ENCODE measurements around the gene STAM. TPM values are rescaled to one million over a fixed set of nuclear protein-coding genes. Genes with fewer than 3 reads are reported as not detected.

Gene STAM
- polyA plus RNA-seq (2012; rRNA removed): 19.1 and 23.9 TPM in 2 replicates
- 19.9 and 21.8 TPM in 2 replicates for polyA plus RNA-seq (2012; cell fraction: cytosol; rRNA removed)
- polyA plus RNA-seq (2012; cell fraction: nucleus; rRNA removed): 16.4 and 22.2 TPM in 2 replicates

DNA sequence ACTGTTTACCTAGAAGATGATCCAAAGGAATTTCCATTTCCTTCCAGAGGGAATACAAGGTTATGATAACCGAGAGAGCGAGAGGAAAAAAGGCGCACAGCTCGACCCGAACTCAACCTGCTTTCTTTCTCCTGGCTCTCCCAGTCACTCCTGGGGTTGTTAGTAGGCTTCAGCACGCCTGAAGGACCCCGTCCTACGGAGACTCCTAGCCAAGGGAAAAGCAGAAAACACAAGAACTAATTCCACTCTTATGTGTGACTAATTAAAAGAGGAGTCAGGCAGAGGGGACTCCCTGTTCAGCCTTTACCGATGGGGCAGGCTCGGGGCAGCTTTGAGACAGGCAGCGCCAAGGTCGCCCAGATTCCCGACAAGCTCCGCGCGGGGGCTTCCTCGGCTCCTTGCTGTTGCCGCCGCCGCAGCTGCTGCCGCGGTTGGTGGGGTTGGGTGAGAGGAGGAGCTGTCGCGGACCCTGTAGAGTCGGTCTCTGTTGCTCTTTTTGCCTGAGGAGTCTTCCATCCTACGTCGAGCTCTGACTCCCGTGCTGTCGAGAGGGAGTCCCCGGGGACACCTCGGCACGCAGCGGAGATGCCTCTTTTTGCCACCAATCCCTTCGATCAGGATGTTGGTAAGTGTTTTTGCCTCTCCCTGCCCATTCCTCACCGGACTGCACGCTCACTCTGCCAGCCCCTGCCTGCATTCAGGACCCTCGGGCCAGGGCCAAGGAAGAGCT, at the start of gene STAM:
TSS of gene STAM (plus strand) at position 397 of the 730 bp plus-strand sequence. CDS start at position 586, 189 bp downstream.
- peak within 1 kb of the TSS; percentile 94 to 99 for H3K27ac ChIP-seq (ENCODE audit: low read depth in 2 of 2, low read length in 1 of 2)
- H3K9me2 ChIP-seq: no peaks in the 10 kb centered on the region
- CTCF ChIA-PET: interaction anchor here (0.8 to 1.2 kb wide), 2 partner anchors 28 to 93 kb away, joined by 3 to 7 read pairs; no protein-coding TSS in a partner anchor
- H3K79me2 ChIP-seq (ENCODE audit: insufficient read depth): peaks cover 75% of the 10 kb centered on the region
- H3K27me3 ChIP-seq (ENCODE audit: insufficient read depth): no peaks in the 10 kb centered on the region
- WGBS (ENCODE audit: low lambda C conversion rate): 1% methylated on average over 26 of the region's 37 CpGs
- POLR2A ChIA-PET: interaction anchor here (0.6 to 2.3 kb wide), 5 partner anchors 27 to 1745 kb away, joined by 3 to 32 read pairs (median 3); partner anchors contain the start of genes HACD1 and MRC1
- H4K20me1 ChIP-seq (ENCODE audit: insufficient read depth): no peaks in the 10 kb centered on the region
- H3K9me3 ChIP-seq: peaks cover 6% of the 10 kb centered on the region; the same call in 1 of the 2 replicates
- peaks cover 12 to 14% of the 10 kb centered on the region in 2 experiments; a peak in 3 of 4 replicates for H3K4me1 ChIP-seq (ENCODE audit: control insufficient read depth in 1 of 2, insufficient read depth in 2 of 2, low read depth in 1 of 2, low read length in 1 of 2)
- peaks cover 7% of the 10 kb centered on the region for H3F3A ChIP-seq (replicated peaks; ENCODE audit: insufficient read depth)
- H3K4me2 ChIP-seq: peak within 1 kb of the TSS; percentile 85
- peaks cover 0 to 11% of the 10 kb centered on the region in 2 experiments for H3K36me3 ChIP-seq (replicated peaks in 1 of 2; ENCODE audit: control insufficient read depth in 1 of 2, insufficient read depth in 2 of 2, low read length in 1 of 2)
- H2AFZ ChIP-seq (ENCODE audit: low read depth): peak within 1 kb of the TSS; percentile 88
- peak; percentile 88 for DNase-seq
- H3K4me3 ChIP-seq (ENCODE audit: low read depth in 2 of 2, low read length in 1 of 2): peak within 1 kb of the TSS; percentile 83 to 94
- H3K9ac ChIP-seq: peak within 1 kb of the TSS; percentile 92
- no peak for TF ChIP-seq NRF1 (IDR thresholded peaks at IDR 0.05; ENCODE audit: low read depth, low read length)
- TF ChIP-seq, protein P1, sequence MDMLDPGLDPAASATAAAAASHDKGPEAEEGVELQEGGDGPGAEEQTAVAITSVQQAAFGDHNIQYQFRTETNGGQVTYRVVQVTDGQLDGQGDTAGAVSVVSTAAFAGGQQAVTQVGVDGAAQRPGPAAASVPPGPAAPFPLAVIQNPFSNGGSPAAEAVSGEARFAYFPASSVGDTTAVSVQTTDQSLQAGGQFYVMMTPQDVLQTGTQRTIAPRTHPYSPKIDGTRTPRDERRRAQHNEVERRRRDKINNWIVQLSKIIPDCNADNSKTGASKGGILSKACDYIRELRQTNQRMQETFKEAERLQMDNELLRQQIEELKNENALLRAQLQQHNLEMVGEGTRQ (IDR thresholded peaks at IDR 0.05; ENCODE audit: borderline replicate concordance, low read depth, low read length): no peak
- no peak for TF ChIP-seq GABPA (IDR thresholded peaks at IDR 0.05; ENCODE audit: low read depth)
- TF ChIP-seq YY1 (IDR thresholded peaks at IDR 0.05; ENCODE audit: low read depth): peak; percentile 42; the same call in 1 of the 2 replicates
- TF ChIP-seq FOSL2 (IDR thresholded peaks at IDR 0.05; ENCODE audit: borderline replicate concordance, low read depth): no peak
- no peak for TF ChIP-seq SMC3 (IDR thresholded peaks at IDR 0.05; ENCODE audit: low read depth, low read length)
- TF ChIP-seq IRF3 (IDR thresholded peaks at IDR 0.05; ENCODE audit: low read depth, low read length): no peak
- peak; percentile 58; the same call in 1 of the 2 replicates for TF ChIP-seq NFIC (IDR thresholded peaks at IDR 0.05; ENCODE audit: borderline replicate concordance)
- no peak for TF ChIP-seq TEAD4 (IDR thresholded peaks at IDR 0.05; ENCODE audit: borderline replicate concordance, insufficient read depth)
- TF ChIP-seq MXI1 (IDR thresholded peaks at IDR 0.05; ENCODE audit: low read depth, low read length): peak; percentile 37
- no peak for TF ChIP-seq FOXM1 (IDR thresholded peaks at IDR 0.05; ENCODE audit: low read depth)
- TF ChIP-seq, protein P2, sequence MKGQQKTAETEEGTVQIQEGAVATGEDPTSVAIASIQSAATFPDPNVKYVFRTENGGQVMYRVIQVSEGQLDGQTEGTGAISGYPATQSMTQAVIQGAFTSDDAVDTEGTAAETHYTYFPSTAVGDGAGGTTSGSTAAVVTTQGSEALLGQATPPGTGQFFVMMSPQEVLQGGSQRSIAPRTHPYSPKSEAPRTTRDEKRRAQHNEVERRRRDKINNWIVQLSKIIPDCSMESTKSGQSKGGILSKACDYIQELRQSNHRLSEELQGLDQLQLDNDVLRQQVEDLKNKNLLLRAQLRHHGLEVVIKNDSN (IDR thresholded peaks at IDR 0.05; ENCODE audit: borderline replicate concordance, low read depth): no peak
- TF ChIP-seq, protein P3, sequence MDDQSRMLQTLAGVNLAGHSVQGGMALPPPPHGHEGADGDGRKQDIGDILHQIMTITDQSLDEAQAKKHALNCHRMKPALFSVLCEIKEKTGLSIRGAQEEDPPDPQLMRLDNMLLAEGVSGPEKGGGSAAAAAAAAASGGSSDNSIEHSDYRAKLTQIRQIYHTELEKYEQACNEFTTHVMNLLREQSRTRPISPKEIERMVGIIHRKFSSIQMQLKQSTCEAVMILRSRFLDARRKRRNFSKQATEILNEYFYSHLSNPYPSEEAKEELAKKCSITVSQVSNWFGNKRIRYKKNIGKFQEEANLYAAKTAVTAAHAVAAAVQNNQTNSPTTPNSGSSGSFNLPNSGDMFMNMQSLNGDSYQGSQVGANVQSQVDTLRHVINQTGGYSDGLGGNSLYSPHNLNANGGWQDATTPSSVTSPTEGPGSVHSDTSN (IDR thresholded peaks at IDR 0.05): no peak
- TF ChIP-seq RCOR1 (IDR thresholded peaks at IDR 0.05; ENCODE audit: low read length): no peak
- no peak for TF ChIP-seq EZH2phosphoT487 (IDR thresholded peaks at IDR 0.05; ENCODE audit: borderline replicate concordance, low read depth)
- TF ChIP-seq POLR2AphosphoS5 (IDR thresholded peaks at IDR 0.05; ENCODE audit: low read depth, low read length): peak; percentile 92
- no peak for TF ChIP-seq ELF1 (IDR thresholded peaks at IDR 0.05)
- TF ChIP-seq RAD21 (IDR thresholded peaks at IDR 0.05; ENCODE audit: low read length): no peak
- no peak for TF ChIP-seq RXRA (IDR thresholded peaks at IDR 0.05; ENCODE audit: borderline replicate concordance, low read depth)
- TF ChIP-seq, protein P4, sequence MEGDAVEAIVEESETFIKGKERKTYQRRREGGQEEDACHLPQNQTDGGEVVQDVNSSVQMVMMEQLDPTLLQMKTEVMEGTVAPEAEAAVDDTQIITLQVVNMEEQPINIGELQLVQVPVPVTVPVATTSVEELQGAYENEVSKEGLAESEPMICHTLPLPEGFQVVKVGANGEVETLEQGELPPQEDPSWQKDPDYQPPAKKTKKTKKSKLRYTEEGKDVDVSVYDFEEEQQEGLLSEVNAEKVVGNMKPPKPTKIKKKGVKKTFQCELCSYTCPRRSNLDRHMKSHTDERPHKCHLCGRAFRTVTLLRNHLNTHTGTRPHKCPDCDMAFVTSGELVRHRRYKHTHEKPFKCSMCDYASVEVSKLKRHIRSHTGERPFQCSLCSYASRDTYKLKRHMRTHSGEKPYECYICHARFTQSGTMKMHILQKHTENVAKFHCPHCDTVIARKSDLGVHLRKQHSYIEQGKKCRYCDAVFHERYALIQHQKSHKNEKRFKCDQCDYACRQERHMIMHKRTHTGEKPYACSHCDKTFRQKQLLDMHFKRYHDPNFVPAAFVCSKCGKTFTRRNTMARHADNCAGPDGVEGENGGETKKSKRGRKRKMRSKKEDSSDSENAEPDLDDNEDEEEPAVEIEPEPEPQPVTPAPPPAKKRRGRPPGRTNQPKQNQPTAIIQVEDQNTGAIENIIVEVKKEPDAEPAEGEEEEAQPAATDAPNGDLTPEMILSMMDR (IDR thresholded peaks at IDR 0.05): no peak
- TF ChIP-seq CHD2 (IDR thresholded peaks at IDR 0.05; ENCODE audit: low read length, partially characterized antibody): no peak
- TF ChIP-seq FOXJ3 (CRISPR knock-in tag; IDR thresholded peaks at IDR 0.05): no peak
- TF ChIP-seq ZBTB33 (IDR thresholded peaks at IDR 0.05; ENCODE audit: borderline replicate concordance, low read depth): no peak
- peak; percentile 65 for TF ChIP-seq TAF1 (IDR thresholded peaks at IDR 0.05; ENCODE audit: borderline replicate concordance, low read depth, low read length)
- TF ChIP-seq MEF2A (IDR thresholded peaks at IDR 0.05; ENCODE audit: borderline replicate concordance, low read depth): no peak

Data from SK-N-SH (cell line).